Left lung (tissue), 10 donors: ENCODE data around the gene LITAF. TPM values are rescaled to one million over a fixed set of nuclear protein-coding genes. Genes with fewer than 3 reads are reported as not detected.

Experiments
- ATAC-seq: fragments of 200-7000 bp; cut with Tn5 transposase; one replicate; pipeline ENCODE4 v1.9.1; 2020; ENCODE audit warnings: moderate library complexity
- DNase-seq, 4 donors: peaks; one replicate each; pipeline ENCODE4 v3.0.0-alpha.2; 2013 to 2020
- H3K27ac ChIP-seq, 2 donors: fragments of 200-600 bp; sonication (generic) in 1 of 2; one replicate each; pipeline versions ENCODE4 v1.5.0 to v1.8.0; 2020 to 2021
- H3K27me3 ChIP-seq, 2 donors: fragments of 200-600 bp; sonication (generic) in 1 of 2; one replicate each; pipeline versions ENCODE4 v1.5.0 to v1.8.0; 2020 to 2021
- H3K36me3 ChIP-seq, 2 donors: fragments of 200-600 bp; sonication (generic) in 1 of 2; one replicate each; pipeline versions ENCODE4 v1.5.0 to v1.8.0; 2020 to 2021
- H3K4me1 ChIP-seq, 2 donors: fragments of 200-600 bp; one replicate each; pipeline ENCODE4 v1.8.0; 2021
- H3K4me3 ChIP-seq, 2 donors: fragments of 200-600 bp; sonication (generic) in 1 of 2; one replicate each; pipeline versions ENCODE4 v1.5.0 to v1.8.0; 2020 to 2021; ENCODE audit warnings: mild to moderate bottlenecking in 1 of 2
- H3K9me3 ChIP-seq, 2 donors: fragments of 200-600 bp; sonication (generic) in 1 of 2; one replicate each; pipeline versions ENCODE4 v1.5.0 to v1.8.0; 2020 to 2021
- CTCF ChIP-seq, 2 donors: fragments of 200-600 bp; sonication (generic) in 1 of 2; IDR thresholded peaks; one replicate each; pipeline versions ENCODE4 v1.5.0 to v1.8.0; 2021; ENCODE audit warnings: antibody characterized with exemption in 2 of 2
- intact Hi-C, 2 donors: fragments of 100-400 bp; cut with DNase I; formaldehyde crosslinking; loops; one replicate each; pipeline versions ENCODE4 v1.11.2 to v1.14.2; 2022
- polyA plus RNA-seq, 6 donors: library from polyadenylated mRNA; unstranded; fragments of 120-200 nt; gene quantifications; one replicate each; pipeline ENCODE4 v1.2.1, GENCODE V29; 2013; ENCODE audit not compliant: insufficient read length in 6 of 6
- total RNA-seq, 2 donors: library from RNA; stranded (reverse); fragmentation: NEBNext Ultra II Directional; extraction: Animal tissue kit (Norgen Biotek cat#: 25700); gene quantifications; one replicate each; pipeline ENCODE4 v1.2.1, GENCODE V29; 2021
- donor health status: DM: no; HTN: yes; CAD: no.
- donor health status: DM: no; HTN: no; CAD: no.

LITAF gene
- total and polyA plus RNA-seq, 8 donors = 117 to 277 (median 125) TPM

GRCh38 chr16:11630768-11631056 lies 44.0 kb upstream of the LITAF start:
- DNase-seq (no peak), ATAC-seq (no peak)
- intact Hi-C loops = no loop called here
- H3K4me1 ChIP-seq = peaks cover 10 to 77% of the 10 kb centered on the region in 2 donors
- H3K4me3 ChIP-seq = no peak overlapping the region
- TF ChIP-seq CTCF (IDR thresholded peaks at IDR 0.05) = no peak
- no peaks in the 10 kb centered on the region for H3K9me3 ChIP-seq
- H3K36me3 ChIP-seq = no peaks in the 10 kb centered on the region
- no peak overlapping the region for H3K27ac ChIP-seq
- no peaks in the 10 kb centered on the region for H3K27me3 ChIP-seq

GRCh38 chr16:11630046-11630767 lies 43.5 kb upstream of the LITAF start:
- H3K27ac ChIP-seq = peak overlapping the region; percentile 65 to 87
- intact Hi-C loops = no loop called here
- DNase-seq (no peak), ATAC-seq (no peak)
- TF ChIP-seq CTCF (IDR thresholded peaks at IDR 0.05) = no peak
- peaks cover 10 to 82% of the 10 kb centered on the region in 2 donors for H3K4me1 ChIP-seq
- no peaks in the 10 kb centered on the region for H3K9me3 ChIP-seq
- H3K4me3 ChIP-seq = no peak overlapping the region
- no peaks in the 10 kb centered on the region for H3K27me3 ChIP-seq
- H3K36me3 ChIP-seq = no peaks in the 10 kb centered on the region

- Histone ChIP-seq H3K36me3 (no peaks in the 10 kb centered on the region), H3K4me3 (no peak overlapping the region), H3K27ac (peak overlapping the region; percentile 65 to 87), H3K27me3 (no peaks in the 10 kb centered on the region), H3K9me3 (no peaks in the 10 kb centered on the region), H3K4me1 (peaks cover 10 to 89% of the 10 kb centered on the region in 2 donors)
- peak; percentile 44 for ATAC-seq
- no peak for TF ChIP-seq CTCF (IDR thresholded peaks at IDR 0.05)
- peak; percentile 62 to 89 (median 81) for DNase-seq
- intact Hi-C loops = no loop called here
These were observed 42.6 kb upstream of the LITAF start for GRCh38 chr16:11629071-11630030.

- no peak for TF ChIP-seq CTCF (IDR thresholded peaks at IDR 0.05)
- H3K36me3 ChIP-seq = no peaks in the 10 kb centered on the region
- peak overlapping the region; percentile 33 to 87 for H3K27ac ChIP-seq
- peaks cover 10 to 89% of the 10 kb centered on the region in 2 donors for H3K4me1 ChIP-seq
- intact Hi-C loops = no loop called here
- no peaks in the 10 kb centered on the region for H3K27me3 ChIP-seq
- H3K9me3 ChIP-seq = no peaks in the 10 kb centered on the region
- no peak overlapping the region for H3K4me3 ChIP-seq
- no peak for DNase-seq
- ATAC-seq = no peak
These were observed 41.2 kb upstream of the LITAF start for GRCh38 chr16:11627822-11628457.

GRCh38 chr16:11627292-11627663 lies 40.6 kb upstream of the LITAF start:
- H3K4me1 ChIP-seq = peaks cover 3 to 89% of the 10 kb centered on the region in 2 donors
- no peak overlapping the region for H3K4me3 ChIP-seq
- no peak for TF ChIP-seq CTCF (IDR thresholded peaks at IDR 0.05)
- no peaks in the 10 kb centered on the region for H3K36me3 ChIP-seq
- no peaks in the 10 kb centered on the region for H3K27me3 ChIP-seq
- intact Hi-C loops = no loop called here
- ATAC-seq = no peak
- no peak for DNase-seq
- peak overlapping the region in 1 of 2 donors; percentile 87 for H3K27ac ChIP-seq
- no peaks in the 10 kb centered on the region for H3K9me3 ChIP-seq
